Gastroesophageal sphincter (tissue), 2 donors: ENCODE results near the gene MR1.

Experiments used
- POLR2A ChIP-seq, 2 donors: fragments of 450-650 bp; IDR thresholded peaks; one replicate each; pipeline ENCODE4 v1.6.1; 2017; ENCODE audit warnings: antibody characterized with exemption in 2 of 2, mild to moderate bottlenecking in 2 of 2, moderate library complexity in 1 of 2
- POLR2AphosphoS5 ChIP-seq: sonication (generic); formaldehyde crosslinking; IDR thresholded peaks from one replicate; pipeline ENCODE4 v1.6.1; 2017; ENCODE audit warnings: antibody characterized with exemption

GRCh38 chr1:181013144-181013543, 20.6 kb upstream of the MR1 start:
- TF ChIP-seq POLR2A (IDR thresholded peaks at IDR 0.05) (no peak), POLR2AphosphoS5 (no peak)
